Caco-2 (cell line): ENCODE results near the gene MCM10. TPM values are rescaled to one million over a fixed set of nuclear protein-coding genes. Genes with fewer than 3 reads are reported as not detected.
A peak's percentile ranks its signal among the peaks of the same experiment; 100 is the strongest.

Experiments
- BruUV-seq: library from RNA; stranded (reverse); fragments of 400-500 nt; replicated peaks from 2 replicates; lab custom pipeline; 2021; lab: Mats Ljungman, UMichigan
- CTCF ChIA-PET: fragments of 300-600 bp; sonication (Branson Sonifier 250); formaldehyde crosslinking; loops from one replicate; lab custom pipeline; 2022; ENCODE audit warnings: antibody characterized with exemption; lab: Charles Lee
- POLR2A ChIA-PET: fragments of 300-600 bp; sonication (Branson Sonifier 250); formaldehyde crosslinking; loops from one replicate; lab custom pipeline; 2022; ENCODE audit warnings: antibody characterized with exemption; lab: Charles Lee
- DNase-seq, 2 experiments: peaks; one replicate each; pipeline versions ENCODE4 v3.0.0 to v3.0.0-alpha.2; 2020 to 2022
- H3K27me3 ChIP-seq: replicated peaks from 2 replicates; pipeline ENCODE4 v1.6.0; 2011; ENCODE audit warnings: low read length; ENCODE audit not compliant: control insufficient read depth, insufficient read depth
- H3K36me3 ChIP-seq: 2 replicates; pipeline ENCODE4 v1.5.1; 2011; ENCODE audit warnings: low read length; ENCODE audit not compliant: control insufficient read depth, insufficient read depth
- H3K4me1 ChIP-seq: fragments of 250-450 bp; sonication (Bioruptor Pico); 2 replicates; pipeline ENCODE4 v1.5.1; 2020; ENCODE audit warnings: mild to moderate bottlenecking
- H3K4me3 ChIP-seq: 2 replicates; pipeline ENCODE4 v1.5.1; 2011; ENCODE audit warnings: low read depth, mild to moderate bottlenecking, control low read depth, low read length
- H3K9me3 ChIP-seq: fragments of 250-450 bp; sonication (Bioruptor Pico); 2 replicates; pipeline ENCODE4 v1.5.1; 2020; ENCODE audit warnings: mild to moderate bottlenecking, moderate library complexity
- H3K27ac Mint-ChIP-seq: one replicate; pipeline ENCODE4 v1.8.0; 2022; ENCODE audit warnings: mixed read lengths; ENCODE audit not compliant: unreplicated experiment
- H3K27me3 Mint-ChIP-seq: one replicate; pipeline ENCODE4 v1.8.0; 2022; ENCODE audit warnings: mixed read lengths; ENCODE audit not compliant: insufficient read depth, unreplicated experiment
- H3K36me3 Mint-ChIP-seq: one replicate; pipeline ENCODE4 v1.8.0; 2022; ENCODE audit warnings: mild to moderate bottlenecking, mixed read lengths; ENCODE audit not compliant: insufficient read depth, unreplicated experiment
- H3K4me1 Mint-ChIP-seq: one replicate; pipeline ENCODE4 v1.8.0; 2022; ENCODE audit warnings: low read depth, mixed read lengths; ENCODE audit not compliant: unreplicated experiment
- H3K4me3 Mint-ChIP-seq: one replicate; pipeline ENCODE4 v1.8.0; 2022; ENCODE audit warnings: mild to moderate bottlenecking, moderate library complexity, mixed read lengths; ENCODE audit not compliant: unreplicated experiment
- H3K9me3 Mint-ChIP-seq: one replicate; pipeline ENCODE4 v1.8.0; 2022; ENCODE audit warnings: mixed read lengths; ENCODE audit not compliant: unreplicated experiment
- CTCF ChIP-seq, 2 experiments: fragments of 200-600 bp in 1 of 2; IDR thresholded peaks; 1 replicate in 1 of 2; 2 replicates in 1 of 2; pipeline versions ENCODE4 v1.5.1 to v1.8.0; 2011 to 2022; ENCODE audit warnings: antibody characterized with exemption in 1 of 2, control low read depth in 1 of 2, inconsistent platforms in 1 of 2, low read depth in 1 of 2, low read length in 1 of 2, mild to moderate bottlenecking in 1 of 2, moderate library complexity in 1 of 2; ENCODE audit not compliant: insufficient read depth in 1 of 2, severe bottlenecking in 1 of 2, unreplicated experiment in 1 of 2
- intact Hi-C: fragments of 100-400 bp; cut with micrococcal nuclease; formaldehyde crosslinking; loops from one replicate; pipeline ENCODE4 v1.10.0; 2022; ENCODE audit not compliant: unreplicated experiment
- total RNA-seq: library from RNA; stranded (reverse); gene quantifications from 2 replicates; pipeline ENCODE4 v1.2.3, GENCODE V29; 2022

Gene MCM10
- total RNA-seq, 1 experiment from 2014 or later: 55.0 TPM

- Mint-ChIP-seq H3K9me3 (no peaks in the 10 kb centered on the region), H3K36me3 (no peaks in the 10 kb centered on the region), H3K4me3 (no peak overlapping the region), H3K27ac (no peak overlapping the region), H3K27me3 (no peaks in the 10 kb centered on the region), H3K4me1 (peaks cover 16% of the 10 kb centered on the region)
- H3K36me3 ChIP-seq: no peaks in the 10 kb centered on the region
- H3K4me3 ChIP-seq: no peak overlapping the region
- DNase-seq: no peak
- TF ChIP-seq CTCF (IDR thresholded peaks at IDR 0.05; ENCODE audit: insufficient read depth in 1 of 2, low read depth in 1 of 2, low read length in 1 of 2, severe bottlenecking in 1 of 2, unreplicated experiment in 1 of 2): no peak
- intact Hi-C loops: no loop called here
- H3K4me1 ChIP-seq: peaks cover 4% of the 10 kb centered on the region; the same call in 1 of the 2 replicates
- H3K9me3 ChIP-seq: no peaks in the 10 kb centered on the region
- no peaks in the 10 kb centered on the region for H3K27me3 ChIP-seq
- CTCF ChIA-PET: no interaction called here
- BruUV-seq: no TSS peak
- POLR2A ChIA-PET: no interaction called here
Measured at GRCh38 chr10:13158401-13158800, 3.0 kb upstream of the MCM10 start.

- Histone ChIP-seq H3K4me1 (peaks cover 4% of the 10 kb centered on the region; the same call in 1 of the 2 replicates), H3K27me3 (no peaks in the 10 kb centered on the region), H3K9me3 (no peaks in the 10 kb centered on the region), H3K4me3 (peak overlapping the region; percentile 74), H3K36me3 (no peaks in the 10 kb centered on the region)
- BruUV-seq: TSS peak; percentile 70
- Mint-ChIP-seq H3K36me3 (peaks cover 18% of the 10 kb centered on the region), H3K4me3 (peak overlapping the region; percentile 78), H3K27me3 (no peaks in the 10 kb centered on the region), H3K27ac (peak overlapping the region; percentile 61), H3K4me1 (peaks cover 16% of the 10 kb centered on the region), H3K9me3 (no peaks in the 10 kb centered on the region)
- peak in 1 of 2 experiments; percentile 29 for DNase-seq
- intact Hi-C loops: loop anchor here (1.0 to 2.0 kb wide), 3 partner anchors 55 to 140 kb away; no protein-coding TSS in a partner anchor
- TF ChIP-seq CTCF (IDR thresholded peaks at IDR 0.05; ENCODE audit: insufficient read depth in 1 of 2, low read depth in 1 of 2, low read length in 1 of 2, severe bottlenecking in 1 of 2, unreplicated experiment in 1 of 2): no peak
- CTCF ChIA-PET: interaction anchor here (0.6 to 2.0 kb wide), 6 partner anchors 9 to 191 kb away, joined by 3 to 13 read pairs (median 4); partner anchors contain the start of gene OPTN
- POLR2A ChIA-PET: interaction anchor here (0.6 to 1.0 kb wide), 3 partner anchors 49 to 141 kb away, joined by 4 to 7 read pairs (median 5); no protein-coding TSS in a partner anchor
Measured at GRCh38 chr10:13161857-13162271, 506 bp downstream of the MCM10 start.

DNA sequence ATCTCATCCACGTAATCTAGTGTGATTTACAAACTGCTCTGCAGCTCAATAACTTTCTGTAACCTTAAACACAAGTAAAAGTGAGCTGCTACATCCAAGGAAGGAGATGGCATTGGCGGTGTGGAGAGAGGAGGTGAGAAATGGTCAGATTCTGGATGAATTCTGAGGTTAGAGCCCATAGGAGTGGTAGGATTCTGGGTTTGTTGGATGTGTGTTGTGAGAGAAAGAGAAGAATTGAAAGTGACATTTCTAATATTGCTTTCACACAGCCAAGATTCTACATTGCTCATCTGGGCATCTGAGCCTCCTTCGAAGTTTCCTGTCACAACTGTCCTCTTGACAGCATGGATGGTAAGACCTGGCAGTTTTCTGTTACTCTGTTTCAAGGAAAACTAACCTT, 2.5 kb downstream of the MCM10 start:
- no TSS peak for BruUV-seq
- no peaks in the 10 kb centered on the region for H3K27me3 ChIP-seq
- H3K4me1 ChIP-seq: peaks cover 4% of the 10 kb centered on the region; the same call in 1 of the 2 replicates
- no peak for TF ChIP-seq CTCF (IDR thresholded peaks at IDR 0.05; ENCODE audit: insufficient read depth in 1 of 2, low read depth in 1 of 2, low read length in 1 of 2, severe bottlenecking in 1 of 2, unreplicated experiment in 1 of 2)
- peaks cover 24% of the 10 kb centered on the region for H3K36me3 Mint-ChIP-seq
- no peak overlapping the region for H3K27ac Mint-ChIP-seq
- intact Hi-C loops: no loop called here
- H3K4me1 Mint-ChIP-seq: peaks cover 16% of the 10 kb centered on the region
- no peaks in the 10 kb centered on the region for H3K9me3 Mint-ChIP-seq
- no peaks in the 10 kb centered on the region for H3K36me3 ChIP-seq
- no peaks in the 10 kb centered on the region for H3K9me3 ChIP-seq
- H3K4me3 Mint-ChIP-seq: no peak overlapping the region
- H3K27me3 Mint-ChIP-seq: no peaks in the 10 kb centered on the region
- CTCF ChIA-PET: no interaction called here
- no peak for DNase-seq
- POLR2A ChIA-PET: interaction anchor here (0.5 kb wide), 1 partner anchor 119 kb away, joined by 4 read pairs; no protein-coding TSS in a partner anchor
- H3K4me3 ChIP-seq: no peak overlapping the region
